GM18511 (cell line): ENCODE results near the gene TRAPPC6A.

Experiments used
- ATAC-seq: cut with Tn5 transposase; IDR thresholded peaks from one replicate; pipeline ENCODE4 v1.9.1; 2021; ENCODE audit warnings: mild to moderate bottlenecking, moderate library complexity; ENCODE audit not compliant: unreplicated experiment

The TRAPPC6A gene

DNA sequence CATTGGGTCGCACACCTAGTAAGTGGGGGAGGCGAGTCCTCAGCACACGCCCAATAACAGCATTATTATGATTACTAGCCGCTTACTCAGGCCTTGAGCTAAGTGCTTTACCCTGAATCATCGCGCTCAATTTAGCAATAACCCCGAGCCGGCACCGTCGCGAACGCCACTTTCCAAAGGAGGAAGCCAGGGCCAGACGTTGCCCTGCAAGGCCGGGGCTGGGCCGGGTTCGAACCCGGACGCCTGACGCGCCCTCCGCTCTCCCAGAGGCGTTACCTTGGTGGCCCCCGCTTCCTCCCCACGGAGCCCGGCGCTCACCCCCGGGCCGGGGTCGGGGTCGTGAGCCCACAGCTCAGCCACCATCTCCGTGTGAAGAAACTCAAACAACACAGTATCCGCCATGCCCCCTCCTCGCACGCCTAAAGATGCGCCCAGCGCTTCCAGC is at the start of gene TRAPPC6A:
TSS of gene TRAPPC6A (minus strand) at position 421 of the 445 bp plus-strand sequence. CDS start at position 402, 19 bp downstream.
- peak; percentile 14 for ATAC-seq

DNA sequence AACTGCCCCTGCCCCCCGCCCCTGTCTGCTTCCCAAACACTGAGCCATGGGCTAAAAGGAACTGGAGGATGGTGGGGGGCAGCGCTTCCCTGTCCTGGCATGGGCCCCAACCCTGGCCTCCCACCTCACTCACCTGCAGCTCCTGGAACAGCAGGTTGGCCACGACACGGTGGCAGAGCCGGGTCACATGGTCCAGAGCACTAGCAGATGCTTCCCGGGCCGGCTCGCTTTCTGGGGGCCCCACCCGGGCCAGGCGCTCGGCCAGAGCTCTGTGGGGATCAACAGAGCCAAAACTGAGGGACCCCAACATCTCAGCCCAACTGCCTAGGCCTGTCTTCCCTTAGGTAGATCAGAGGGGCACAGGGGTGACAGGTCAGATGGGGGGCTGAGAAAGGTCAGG is 46.6 kb upstream of the TRAPPC6A start:
- no peak for ATAC-seq

DNA sequence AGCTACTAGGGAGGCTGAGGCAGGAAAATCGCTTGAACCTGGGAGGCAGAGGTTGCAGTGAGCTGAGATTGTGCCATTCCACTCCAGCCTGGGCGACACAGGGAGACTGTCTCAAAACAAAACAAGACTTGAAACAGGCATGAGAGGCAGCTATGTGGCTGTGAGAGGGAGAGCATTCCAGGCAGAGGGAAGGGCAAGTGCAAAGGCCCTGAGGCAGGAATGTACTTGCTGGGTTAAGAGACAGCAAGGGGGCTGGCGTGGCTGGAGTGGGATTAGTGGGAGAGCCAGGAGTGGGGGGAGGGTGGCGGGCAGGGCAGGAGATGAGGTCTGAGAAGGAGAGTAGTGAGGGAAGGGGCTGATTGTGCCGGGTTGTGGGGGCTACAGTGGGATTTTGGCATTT is 45.8 kb upstream of the TRAPPC6A start:
- ATAC-seq: no peak

DNA sequence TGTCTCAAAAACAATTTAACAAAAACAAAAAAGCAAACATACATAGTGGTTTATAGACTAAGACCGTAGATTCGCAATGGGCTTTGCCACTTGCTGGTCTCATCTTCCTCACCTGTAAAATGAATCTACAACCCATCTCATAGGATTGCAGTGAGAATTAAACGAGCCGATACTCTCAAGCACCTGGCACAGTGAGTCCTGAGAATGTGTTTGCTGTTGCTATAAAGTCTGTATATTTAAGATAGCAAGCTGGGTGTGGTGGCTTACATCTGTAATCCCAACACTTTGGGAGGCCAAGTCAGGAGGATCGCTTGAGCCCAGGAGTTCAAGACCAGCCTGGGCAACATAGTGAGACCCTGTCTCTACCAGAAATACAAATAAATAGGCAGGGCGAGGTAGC is 44.7 kb upstream of the TRAPPC6A start:
- ATAC-seq: no peak

GRCh38 chr19:45218911-45219743 is 41.1 kb upstream of the TRAPPC6A start:
- ATAC-seq: no peak

DNA sequence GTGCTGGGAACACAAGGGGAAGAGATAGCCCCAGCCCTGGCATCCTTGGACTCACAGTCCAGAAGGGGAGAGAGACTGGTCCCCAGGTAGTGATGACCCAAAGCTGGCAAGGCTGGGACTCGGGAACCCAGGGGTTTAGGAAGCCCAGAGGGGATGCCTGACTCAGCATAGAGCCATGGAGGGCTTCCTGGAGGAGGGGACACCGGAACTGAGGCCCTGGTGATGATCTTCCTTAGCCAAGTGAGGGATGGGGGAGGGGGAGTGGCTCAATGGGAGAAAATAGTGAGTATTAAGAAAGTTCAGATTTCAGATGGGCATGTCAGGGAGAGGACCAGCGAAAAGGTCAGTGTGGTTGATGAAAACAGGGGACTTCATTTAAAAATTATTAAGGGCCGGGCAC is 40.4 kb upstream of the TRAPPC6A start:
- no peak for ATAC-seq

DNA sequence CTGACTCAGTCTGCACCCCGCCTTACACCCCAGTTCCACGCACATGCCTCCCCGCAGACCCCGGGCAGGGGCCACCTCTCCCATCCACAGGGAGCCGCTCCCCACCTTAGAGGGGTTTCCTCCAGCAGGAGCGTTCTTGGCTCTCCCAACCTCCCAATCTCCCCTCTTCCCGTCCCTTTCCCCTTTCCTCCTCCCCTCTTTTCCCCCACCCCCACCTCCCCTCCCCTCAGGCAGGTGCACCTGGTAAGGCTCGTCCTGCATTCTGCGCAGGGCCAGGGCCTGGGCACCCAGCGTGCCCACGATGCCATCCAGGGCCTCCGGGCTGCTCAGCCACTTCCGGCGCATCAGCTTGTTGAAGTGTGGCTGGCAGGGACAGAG is 39.9 kb upstream of the TRAPPC6A start:
- no peak for ATAC-seq

- no peak for ATAC-seq
Observed at GRCh38 chr19:45217193-45217956, 39.3 kb upstream of the TRAPPC6A start.

DNA sequence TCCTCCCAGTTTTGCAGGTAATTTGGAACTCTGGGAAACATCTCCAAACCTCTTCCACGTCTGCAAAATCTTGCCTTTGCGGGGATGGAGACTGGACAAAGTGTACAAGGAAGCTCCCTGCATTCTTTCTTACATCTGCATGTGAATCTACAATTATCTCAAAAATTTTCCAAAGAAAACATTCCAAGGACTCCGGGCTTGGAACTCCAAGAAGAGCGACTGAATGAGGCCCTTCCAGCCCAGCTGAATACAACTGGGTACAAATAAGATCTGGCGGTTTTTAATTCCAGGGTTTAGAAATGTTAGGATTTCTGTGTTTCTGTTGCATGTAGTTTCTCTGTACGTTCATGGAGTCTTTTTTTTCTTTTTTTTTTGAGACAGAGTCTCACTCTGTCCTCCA is 38.6 kb upstream of the TRAPPC6A start:
- ATAC-seq: no peak

DNA sequence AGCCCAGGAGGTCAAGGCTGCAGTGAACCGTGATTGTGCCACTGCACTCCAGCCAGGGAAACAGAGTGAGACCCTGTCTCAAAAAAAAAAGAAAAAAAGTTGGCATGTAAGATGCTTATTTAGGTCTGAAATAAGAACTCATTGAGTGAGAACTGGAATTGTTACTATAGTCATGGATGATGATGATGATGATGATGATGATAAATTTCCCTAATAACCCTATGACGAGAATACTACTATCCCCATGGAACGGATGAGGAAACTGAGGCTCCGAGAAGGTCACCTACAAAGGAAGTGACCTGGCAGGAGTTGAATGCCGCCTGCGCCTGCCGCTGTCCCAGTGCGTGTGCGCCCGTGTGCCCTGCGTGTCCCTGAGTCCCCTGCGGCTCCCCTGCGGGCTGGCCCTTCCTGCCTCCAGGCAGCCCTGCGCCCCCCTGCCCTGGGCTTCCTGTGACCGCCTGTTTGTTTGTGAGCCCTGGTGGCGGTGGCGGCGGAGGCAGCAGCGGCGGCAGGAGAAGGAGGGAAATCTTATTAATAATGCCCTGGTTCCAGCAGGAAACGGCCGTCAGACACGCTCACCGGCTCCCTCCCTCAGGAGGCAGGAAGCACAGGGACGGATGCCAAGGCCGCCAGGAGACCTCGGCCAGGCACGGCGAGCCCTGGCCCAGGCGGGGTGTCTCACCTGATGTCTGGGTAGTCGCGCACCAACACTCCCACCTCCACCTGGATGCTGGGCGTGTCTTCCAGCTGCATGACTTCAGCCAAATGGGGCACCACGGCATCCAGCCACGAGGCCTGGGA is 37.6 kb upstream of the TRAPPC6A start:
- no peak for ATAC-seq

GRCh38 chr19:45213031-45213430 is 35.0 kb upstream of the TRAPPC6A start:
- no peak for ATAC-seq

- ATAC-seq: no peak
Observed at GRCh38 chr19:45211751-45212381, 33.8 kb upstream of the TRAPPC6A start.

DNA sequence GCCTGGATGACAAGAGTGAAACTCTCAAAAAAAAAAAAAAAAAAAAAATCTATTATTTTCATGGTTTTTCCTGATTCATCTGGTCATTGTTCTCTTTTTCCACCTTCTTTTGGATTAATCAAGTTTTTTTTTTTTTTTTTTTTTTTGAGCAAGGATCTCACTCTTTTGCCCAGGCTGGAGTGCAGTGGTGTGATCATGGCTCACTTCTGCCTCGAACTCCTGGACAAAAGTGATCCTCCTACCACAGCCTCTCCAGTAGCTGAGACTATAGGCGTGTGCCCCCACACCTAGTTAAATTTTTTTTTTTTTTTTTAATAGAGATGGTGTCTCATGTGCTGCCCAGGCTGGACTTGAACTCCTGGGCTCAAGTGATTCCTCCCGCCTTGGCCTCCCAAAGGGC is 28.3 kb upstream of the TRAPPC6A start:
- ATAC-seq: no peak

- no peak for ATAC-seq
Observed at GRCh38 chr19:45205810-45206209, 27.8 kb upstream of the TRAPPC6A start.

DNA sequence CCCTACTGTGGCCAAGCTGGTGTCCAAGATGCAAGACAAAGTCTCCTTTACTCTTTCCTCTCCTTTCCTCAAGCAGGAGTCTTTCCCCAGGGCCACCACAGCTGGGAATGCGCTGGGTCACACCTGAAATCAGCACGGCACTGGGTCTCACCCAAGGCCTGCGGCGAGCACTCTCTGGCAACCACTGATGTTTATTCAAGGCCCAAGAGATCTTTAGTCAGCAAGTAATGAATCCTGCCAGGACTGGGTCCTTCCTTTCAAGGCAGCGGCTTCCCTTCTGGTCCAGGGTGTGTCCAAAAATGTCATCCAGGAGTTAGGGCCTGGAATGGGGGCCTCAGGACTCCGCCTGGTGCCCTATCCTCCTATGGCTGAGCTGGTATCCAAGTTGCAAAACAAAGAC is 24.6 kb upstream of the TRAPPC6A start:
- ATAC-seq: no peak

- ATAC-seq: no peak
Observed at GRCh38 chr19:45200568-45200967, 22.5 kb upstream of the TRAPPC6A start.

GRCh38 chr19:45195764-45196163 is 17.7 kb upstream of the TRAPPC6A start:
- no peak for ATAC-seq

DNA sequence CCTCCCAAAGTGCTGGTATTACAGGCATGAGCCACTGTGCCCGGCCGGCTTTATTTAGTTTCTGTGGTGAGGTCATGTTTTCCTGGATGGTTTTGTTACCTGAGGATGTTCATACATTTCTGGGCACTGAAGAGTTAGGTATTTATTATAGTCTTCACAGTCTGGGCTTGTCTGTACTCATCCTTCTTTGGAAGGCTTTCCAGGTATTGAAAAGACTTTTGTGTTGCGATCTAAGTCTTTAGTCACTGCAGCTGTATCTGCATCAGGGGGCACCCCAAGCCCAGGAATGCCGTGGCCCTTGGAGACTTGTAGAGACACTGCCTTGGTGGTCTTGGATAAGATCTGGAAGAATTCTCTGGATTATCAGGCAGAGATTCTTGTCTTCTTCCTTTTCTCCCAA is 13.3 kb upstream of the TRAPPC6A start:
- no peak for ATAC-seq

DNA sequence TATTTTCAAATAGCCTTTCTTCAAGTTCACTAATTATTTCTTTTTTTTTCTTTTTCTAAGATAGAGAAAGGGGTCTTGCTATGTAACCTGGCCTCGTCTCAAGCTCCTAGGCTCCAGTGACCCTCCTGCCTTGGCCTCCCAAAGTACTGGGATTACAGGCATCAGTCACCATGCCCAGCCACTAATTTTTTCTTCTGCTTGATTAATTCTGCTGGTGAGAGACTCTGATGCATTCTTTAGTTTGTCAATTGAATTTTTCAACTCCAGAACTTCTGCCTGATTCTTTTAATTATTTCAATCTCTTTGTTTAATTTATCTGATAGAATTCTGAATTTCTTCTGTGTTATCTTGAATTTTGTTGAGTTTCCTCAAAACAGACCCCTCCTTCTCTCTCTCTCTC is 11.9 kb upstream of the TRAPPC6A start:
- no peak for ATAC-seq

DNA sequence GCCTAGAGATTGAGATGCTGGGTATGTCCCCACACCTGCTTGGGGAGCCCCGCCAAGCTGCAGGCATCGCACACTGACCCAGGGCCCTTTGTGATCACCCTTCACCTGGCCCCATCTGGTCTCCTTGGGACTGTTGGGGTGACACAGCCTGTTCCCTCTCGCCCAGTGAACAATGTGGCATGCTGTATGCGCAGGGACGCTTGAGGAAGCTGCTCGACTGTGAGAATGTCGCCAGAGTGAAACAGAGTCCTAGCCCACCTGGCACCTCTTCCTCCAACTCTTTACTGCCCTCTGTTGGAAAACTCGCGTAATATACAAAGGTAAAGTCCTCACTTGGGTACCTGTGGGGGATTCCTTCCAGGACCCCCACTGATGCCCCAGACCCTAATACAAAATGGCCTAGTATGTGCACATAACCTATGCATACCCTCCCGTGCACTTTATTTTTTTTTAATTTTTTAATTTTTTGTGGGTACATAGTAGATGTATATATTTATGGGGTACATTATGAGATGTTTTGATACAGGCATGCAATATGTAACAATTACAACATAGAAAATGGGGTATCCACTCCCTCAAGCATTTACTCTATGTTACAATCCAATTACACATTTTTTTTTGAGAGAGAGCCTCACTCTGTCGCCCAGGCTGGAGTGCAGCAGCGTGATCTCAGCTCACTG is 9.5 kb upstream of the TRAPPC6A start:
- no peak for ATAC-seq
